Left ventricle myocardium inferior (tissue), 1 donor: ENCODE measurements around the gene ELL2. TPM values are rescaled to one million over a fixed set of nuclear protein-coding genes. Genes with fewer than 3 reads are reported as not detected.

ENCODE experiments used
- DNase-seq: peaks from one replicate; pipeline ENCODE4 v3.0.0-alpha.2; 2020
- H3K27ac ChIP-seq: fragments of 200-600 bp; replicated peaks from 2 replicates; pipeline ENCODE4 v1.8.0; 2021
- H3K27me3 ChIP-seq: fragments of 200-600 bp; 2 replicates; pipeline ENCODE4 v1.8.0; 2021; ENCODE audit warnings: low read depth
- H3K36me3 ChIP-seq: fragments of 200-600 bp; 2 replicates; pipeline ENCODE4 v1.8.0; 2021
- H3K4me1 ChIP-seq: fragments of 200-600 bp; 2 replicates; pipeline ENCODE4 v1.8.0; 2021
- H3K4me3 ChIP-seq: fragments of 200-600 bp; 2 replicates; pipeline ENCODE4 v1.8.0; 2021; ENCODE audit warnings: mild to moderate bottlenecking, moderate library complexity
- H3K9me3 ChIP-seq: fragments of 200-600 bp; replicated peaks from 2 replicates; pipeline ENCODE4 v1.8.0; 2021
- intact Hi-C: fragments of 100-400 bp; cut with micrococcal nuclease; formaldehyde crosslinking; loops from one replicate; pipeline ENCODE4 v1.11.0; 2022
- total RNA-seq: library from RNA; stranded (reverse); fragmentation: NEBNext Ultra II Directional; extraction: Animal tissue kit (Norgen Biotek cat#: 25700); gene quantifications from one replicate; pipeline ENCODE4 v1.2.1, GENCODE V29; 2021
- TF ChIP-seq, protein P1 (sequence below): fragments of 200-600 bp; IDR thresholded peaks from 2 replicates; pipeline ENCODE4 v1.8.0; 2021; ENCODE audit warnings: antibody characterized with exemption, mild to moderate bottlenecking, borderline replicate concordance
- donor health status: DM: no; HTN: yes; CAD: no; lungs with severe emphysema.

The ELL2 gene
- total RNA-seq, 1 donor from 2014 or later: 21.0 TPM

DNA sequence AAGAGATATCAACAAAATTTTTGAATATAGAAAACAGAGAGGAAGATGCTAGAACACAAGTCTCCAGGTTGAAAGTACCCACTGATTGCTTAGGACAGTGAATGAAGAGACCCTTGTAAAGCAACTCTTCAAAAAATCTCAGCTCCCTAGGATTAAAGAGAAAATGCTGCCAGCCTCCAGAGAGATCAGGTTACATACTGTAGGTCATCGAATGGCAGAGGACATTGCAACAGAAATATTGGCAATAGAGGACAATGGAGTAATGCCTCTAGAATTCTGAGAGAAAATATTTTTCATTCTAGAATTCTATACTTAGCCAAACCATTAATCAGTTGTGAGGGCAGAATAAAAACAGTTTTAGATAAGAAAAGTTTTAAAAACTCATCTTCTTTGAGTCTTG is 43.1 kb upstream of the ELL2 start:
- Histone ChIP-seq H3K27ac (no peak overlapping the region), H3K9me3 (no peaks in the 10 kb centered on the region), H3K4me1 (no peaks in the 10 kb centered on the region), H3K4me3 (no peak overlapping the region), H3K36me3 (no peaks in the 10 kb centered on the region), H3K27me3 (no peaks in the 10 kb centered on the region)
- no peak for DNase-seq
- intact Hi-C loops: no loop called here
- TF ChIP-seq, protein P1, sequence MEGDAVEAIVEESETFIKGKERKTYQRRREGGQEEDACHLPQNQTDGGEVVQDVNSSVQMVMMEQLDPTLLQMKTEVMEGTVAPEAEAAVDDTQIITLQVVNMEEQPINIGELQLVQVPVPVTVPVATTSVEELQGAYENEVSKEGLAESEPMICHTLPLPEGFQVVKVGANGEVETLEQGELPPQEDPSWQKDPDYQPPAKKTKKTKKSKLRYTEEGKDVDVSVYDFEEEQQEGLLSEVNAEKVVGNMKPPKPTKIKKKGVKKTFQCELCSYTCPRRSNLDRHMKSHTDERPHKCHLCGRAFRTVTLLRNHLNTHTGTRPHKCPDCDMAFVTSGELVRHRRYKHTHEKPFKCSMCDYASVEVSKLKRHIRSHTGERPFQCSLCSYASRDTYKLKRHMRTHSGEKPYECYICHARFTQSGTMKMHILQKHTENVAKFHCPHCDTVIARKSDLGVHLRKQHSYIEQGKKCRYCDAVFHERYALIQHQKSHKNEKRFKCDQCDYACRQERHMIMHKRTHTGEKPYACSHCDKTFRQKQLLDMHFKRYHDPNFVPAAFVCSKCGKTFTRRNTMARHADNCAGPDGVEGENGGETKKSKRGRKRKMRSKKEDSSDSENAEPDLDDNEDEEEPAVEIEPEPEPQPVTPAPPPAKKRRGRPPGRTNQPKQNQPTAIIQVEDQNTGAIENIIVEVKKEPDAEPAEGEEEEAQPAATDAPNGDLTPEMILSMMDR: no peak

DNA sequence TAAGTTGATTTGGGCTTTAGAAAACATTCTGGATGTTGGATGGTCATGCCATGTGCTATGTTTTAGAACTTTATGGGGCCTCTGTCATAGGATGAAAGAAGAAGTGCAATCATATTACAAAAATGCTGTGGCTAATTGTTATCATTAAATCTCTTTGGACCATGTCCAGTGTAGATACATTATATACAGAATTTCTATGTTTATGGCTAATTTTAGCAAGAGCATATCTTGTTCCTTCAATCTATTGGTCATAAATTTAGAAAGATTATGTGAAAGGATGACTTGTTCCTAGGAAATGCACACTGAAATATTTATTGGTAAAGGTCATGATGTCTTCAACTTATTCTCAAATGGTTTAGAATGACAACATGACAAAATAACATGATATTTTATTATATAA is 42.4 kb upstream of the ELL2 start:
- Histone ChIP-seq H3K36me3 (no peaks in the 10 kb centered on the region), H3K9me3 (no peaks in the 10 kb centered on the region), H3K4me3 (no peak overlapping the region), H3K27me3 (no peaks in the 10 kb centered on the region), H3K4me1 (no peaks in the 10 kb centered on the region), H3K27ac (no peak overlapping the region)
- TF ChIP-seq, protein P1: no peak
- DNase-seq: no peak
- intact Hi-C loops: no loop called here

DNA sequence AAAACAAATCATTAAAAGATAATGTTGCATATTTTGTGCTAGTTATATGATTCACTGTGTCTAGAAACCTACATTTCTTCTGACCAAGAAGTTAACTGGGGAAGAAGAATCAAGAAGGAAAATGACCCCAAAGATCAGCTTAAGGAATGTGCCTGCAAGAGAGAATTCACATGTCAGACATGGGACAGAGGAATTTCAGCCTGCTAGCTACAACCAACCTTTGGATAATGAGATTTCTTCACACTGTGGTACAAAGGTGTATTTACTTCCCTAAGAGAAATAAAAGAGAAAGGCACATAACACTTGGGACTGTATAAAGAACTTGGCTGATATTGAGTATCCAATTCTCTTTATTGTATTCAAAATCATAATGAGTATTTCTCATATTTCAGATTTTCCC is 39.6 kb upstream of the ELL2 start:
- Histone ChIP-seq H3K9me3 (no peaks in the 10 kb centered on the region), H3K27me3 (no peaks in the 10 kb centered on the region), H3K27ac (no peak overlapping the region), H3K36me3 (no peaks in the 10 kb centered on the region), H3K4me1 (no peaks in the 10 kb centered on the region), H3K4me3 (no peak overlapping the region)
- intact Hi-C loops: no loop called here
- TF ChIP-seq, protein P1: no peak
- DNase-seq: no peak

DNA sequence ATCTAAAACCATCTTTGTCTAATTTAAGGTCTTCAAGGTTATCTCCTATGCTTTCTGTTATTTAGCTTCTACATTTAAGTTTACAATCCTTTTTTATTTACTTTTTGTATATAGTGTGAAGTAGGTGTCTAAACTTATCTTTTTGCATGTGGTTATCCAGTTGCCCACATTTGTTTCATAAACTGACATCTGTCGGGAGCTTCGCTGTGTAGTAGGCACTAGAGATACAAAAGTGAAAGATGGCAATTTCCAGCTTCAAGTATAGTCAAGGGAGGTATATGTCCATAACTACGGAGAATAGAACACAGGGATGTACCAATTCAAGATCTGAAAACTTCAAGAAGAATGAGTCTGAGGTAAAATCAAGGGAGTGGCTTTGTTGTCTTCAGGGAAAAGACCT is 38.7 kb upstream of the ELL2 start:
- intact Hi-C loops: no loop called here
- Histone ChIP-seq H3K4me1 (no peaks in the 10 kb centered on the region), H3K27ac (no peak overlapping the region), H3K27me3 (no peaks in the 10 kb centered on the region), H3K4me3 (no peak overlapping the region), H3K36me3 (no peaks in the 10 kb centered on the region), H3K9me3 (no peaks in the 10 kb centered on the region)
- DNase-seq: no peak
- TF ChIP-seq, protein P1: no peak

DNA sequence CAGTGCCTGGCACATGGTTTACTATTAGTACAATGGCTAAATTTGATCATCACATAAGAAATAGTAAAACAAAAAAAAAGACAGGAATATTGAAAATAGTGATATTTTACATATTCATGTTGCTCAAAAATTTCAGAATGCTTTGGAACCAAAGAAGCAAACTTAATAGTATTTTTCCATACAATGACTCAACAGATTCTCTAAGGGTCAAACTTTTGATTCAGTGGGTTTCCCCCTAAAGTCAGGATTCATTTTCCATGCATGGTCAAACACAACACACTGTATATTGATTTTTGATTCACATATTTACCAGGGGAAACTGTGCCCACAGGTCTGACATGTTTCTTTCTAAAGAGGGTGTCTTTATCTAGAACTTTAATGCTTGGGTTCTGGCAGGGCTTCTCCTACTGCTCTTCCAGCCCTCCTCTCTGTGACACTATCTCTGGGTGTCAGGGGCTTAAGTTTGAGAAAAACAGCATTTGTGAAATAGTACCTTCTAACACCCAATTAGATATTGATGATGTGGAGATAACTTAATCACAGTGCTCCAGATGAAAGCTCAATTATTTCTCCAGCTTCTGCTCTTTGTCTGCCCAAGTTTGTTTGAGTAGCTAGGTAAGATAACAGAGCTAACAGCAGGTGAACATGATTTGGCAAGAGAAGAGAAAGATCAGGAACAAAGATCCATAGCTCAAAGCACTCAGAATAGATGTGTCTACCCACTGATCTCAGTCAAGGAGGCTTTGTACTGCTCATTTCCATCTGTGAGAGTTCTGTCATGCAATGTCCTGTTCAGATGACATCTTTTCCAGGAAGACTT is 35.5 kb upstream of the ELL2 start:
- TF ChIP-seq, protein P1: no peak
- Histone ChIP-seq H3K4me1 (no peaks in the 10 kb centered on the region), H3K36me3 (no peaks in the 10 kb centered on the region), H3K9me3 (no peaks in the 10 kb centered on the region), H3K27ac (no peak overlapping the region), H3K27me3 (no peaks in the 10 kb centered on the region), H3K4me3 (no peak overlapping the region)
- intact Hi-C loops: no loop called here
- DNase-seq: no peak
